AG04449 (cell line): ENCODE measurements around the gene NOD2.
A peak's percentile ranks its signal among the peaks of the same experiment; 100 is the strongest.

Experiments
- CTCF ChIA-PET: fragments of 350-600 bp; formaldehyde crosslinking; extraction: SDS; loops from one replicate; lab custom pipeline; 2021; ENCODE audit warnings: antibody characterized with exemption; lab: Yijun Ruan, JAX
- POLR2A ChIA-PET: fragments of 400-600, 350-600 bp; formaldehyde crosslinking; extraction: SDS; loops from one replicate; lab custom pipeline; 2020; ENCODE audit warnings: antibody characterized with exemption, inconsistent platforms; lab: Yijun Ruan, JAX
- DNase-seq: peaks from one replicate; pipeline ENCODE4 v3.0.0-alpha.2; 2010; ENCODE audit warnings: low read depth, low spot score
- H3K4me3 ChIP-seq: 2 replicates; pipeline ENCODE4 v1.5.1; 2011; ENCODE audit warnings: low read depth, mild to moderate bottlenecking, control low read depth, low read length
- TF ChIP-seq, protein P1 (sequence below): IDR thresholded peaks from one replicate; pipeline ENCODE4 v1.5.1; 2011; ENCODE audit warnings: mild to moderate bottlenecking, moderate library complexity, low read length, control low read depth, inconsistent platforms; ENCODE audit not compliant: insufficient read depth; ENCODE audit errors: missing control alignments

The NOD2 gene

DNA sequence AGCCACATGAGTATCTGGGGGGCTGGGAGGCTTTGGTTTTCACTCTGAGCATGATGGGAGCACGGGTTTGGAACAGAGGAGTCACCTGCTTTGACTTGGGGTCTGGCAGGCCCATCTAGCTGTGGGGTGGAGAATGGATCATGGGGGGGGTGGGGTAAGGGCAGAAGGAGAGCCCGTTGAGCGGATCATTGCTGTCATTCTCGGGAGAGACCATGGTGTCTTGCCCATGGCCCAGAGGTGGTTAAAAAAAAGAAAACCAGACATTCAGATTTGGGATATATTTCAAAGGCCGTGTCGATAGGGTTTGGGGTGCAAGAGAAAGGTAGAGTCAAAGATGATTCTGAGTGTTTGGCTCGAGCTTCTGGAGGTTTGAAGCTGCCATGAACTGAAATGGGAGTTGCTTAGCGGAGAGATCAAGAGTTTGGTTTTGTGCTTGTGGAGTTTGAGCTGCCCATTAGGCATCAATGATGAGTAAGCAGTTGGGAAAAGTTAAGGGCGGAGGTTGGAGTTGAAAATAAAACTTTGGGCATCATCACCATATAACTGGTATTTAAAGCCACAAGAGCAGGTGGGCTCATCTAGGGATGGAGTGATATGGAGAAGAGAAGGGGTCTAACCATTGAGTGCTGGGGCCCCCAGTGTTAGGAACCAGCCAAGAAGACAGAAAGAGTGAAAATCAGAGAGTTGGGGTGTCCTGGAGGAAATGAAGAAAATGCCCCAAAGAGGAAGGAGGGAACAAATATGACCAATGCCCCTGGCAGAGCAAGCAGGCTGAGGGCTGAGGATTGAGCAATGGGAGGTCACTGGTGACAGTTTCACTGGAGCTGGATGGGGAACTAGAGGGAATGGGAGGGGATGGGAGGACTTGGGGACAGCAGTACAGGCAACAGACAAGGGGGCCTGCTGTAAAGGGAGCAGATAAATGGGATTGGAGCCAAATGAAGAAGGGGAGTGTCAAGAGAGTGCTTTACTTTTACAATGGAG is 1.9 kb downstream of the NOD2 start:
- ChIA-PET POLR2A (no interaction called here), CTCF (interaction anchor here (0.7 to 1.3 kb wide), 4 partner anchors 18 to 144 kb away, joined by 3 read pairs; no protein-coding TSS in a partner anchor)
- TF ChIP-seq, protein P1, sequence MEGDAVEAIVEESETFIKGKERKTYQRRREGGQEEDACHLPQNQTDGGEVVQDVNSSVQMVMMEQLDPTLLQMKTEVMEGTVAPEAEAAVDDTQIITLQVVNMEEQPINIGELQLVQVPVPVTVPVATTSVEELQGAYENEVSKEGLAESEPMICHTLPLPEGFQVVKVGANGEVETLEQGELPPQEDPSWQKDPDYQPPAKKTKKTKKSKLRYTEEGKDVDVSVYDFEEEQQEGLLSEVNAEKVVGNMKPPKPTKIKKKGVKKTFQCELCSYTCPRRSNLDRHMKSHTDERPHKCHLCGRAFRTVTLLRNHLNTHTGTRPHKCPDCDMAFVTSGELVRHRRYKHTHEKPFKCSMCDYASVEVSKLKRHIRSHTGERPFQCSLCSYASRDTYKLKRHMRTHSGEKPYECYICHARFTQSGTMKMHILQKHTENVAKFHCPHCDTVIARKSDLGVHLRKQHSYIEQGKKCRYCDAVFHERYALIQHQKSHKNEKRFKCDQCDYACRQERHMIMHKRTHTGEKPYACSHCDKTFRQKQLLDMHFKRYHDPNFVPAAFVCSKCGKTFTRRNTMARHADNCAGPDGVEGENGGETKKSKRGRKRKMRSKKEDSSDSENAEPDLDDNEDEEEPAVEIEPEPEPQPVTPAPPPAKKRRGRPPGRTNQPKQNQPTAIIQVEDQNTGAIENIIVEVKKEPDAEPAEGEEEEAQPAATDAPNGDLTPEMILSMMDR, result no peak
- DNase-seq, result no peak
- no peak overlapping the region for H3K4me3 ChIP-seq

DNA sequence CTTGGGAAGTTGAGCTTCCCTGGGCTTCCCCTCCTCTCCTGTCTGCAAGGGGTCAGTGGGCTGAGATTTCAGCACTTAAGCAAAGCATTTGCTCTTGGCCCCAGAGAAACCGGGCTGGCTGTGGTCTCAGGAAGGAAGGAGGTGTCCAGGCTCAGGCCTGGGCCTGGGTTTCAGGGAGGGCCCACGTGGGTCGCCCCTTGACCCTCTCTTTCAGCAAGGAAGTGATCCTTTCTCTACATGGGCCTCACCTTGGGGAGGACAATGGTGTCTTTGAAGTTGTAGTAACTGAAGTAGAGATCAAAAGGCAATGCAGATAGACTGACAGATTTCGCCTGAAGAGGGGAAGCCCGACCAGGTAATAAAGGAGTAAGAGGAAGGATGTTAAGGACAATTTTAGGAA is 2.7 kb downstream of the NOD2 start:
- TF ChIP-seq, protein P1, result no peak
- CTCF ChIA-PET, result no interaction called here
- POLR2A ChIA-PET, result no interaction called here
- no peak overlapping the region for H3K4me3 ChIP-seq
- no peak for DNase-seq

DNA sequence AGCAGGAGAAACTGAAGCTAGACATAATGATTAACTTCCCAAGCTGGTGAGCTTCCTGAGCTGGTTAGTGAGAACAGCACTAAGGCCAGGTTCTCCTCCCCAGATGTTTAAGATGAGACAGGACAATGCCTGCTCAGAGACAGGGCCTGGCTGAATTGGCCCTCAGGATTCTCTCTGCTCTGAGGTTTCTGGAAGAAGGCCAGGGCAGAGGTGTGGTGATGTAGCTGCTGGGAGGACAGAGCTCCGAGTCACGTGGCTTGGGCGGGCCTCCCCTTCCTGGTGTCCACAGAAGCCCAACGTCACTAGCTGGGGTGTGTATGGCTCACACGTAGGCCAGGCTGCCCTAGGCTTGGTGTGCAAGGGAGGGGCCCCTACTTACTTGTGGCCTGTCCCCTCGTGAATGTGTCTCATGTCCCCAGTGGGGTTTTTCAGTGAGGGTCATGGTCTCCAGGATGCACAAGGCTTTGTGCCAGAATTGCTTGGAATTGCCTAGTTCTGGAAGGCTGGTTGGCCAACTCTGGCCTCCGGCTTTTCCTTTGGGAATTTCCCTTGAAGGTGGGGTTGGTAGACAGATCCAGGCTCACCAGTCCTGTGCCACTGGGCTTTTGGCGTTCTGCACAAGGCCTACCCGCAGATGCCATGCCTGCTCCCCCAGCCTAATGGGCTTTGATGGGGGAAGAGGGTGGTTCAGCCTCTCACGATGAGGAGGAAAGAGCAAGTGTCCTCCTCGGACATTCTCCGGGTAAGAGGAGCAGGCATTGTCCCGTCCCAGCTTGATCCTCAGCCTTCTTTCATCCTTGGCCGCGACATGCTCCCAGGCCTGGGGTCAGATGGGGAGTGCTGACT is 3.4 kb downstream of the NOD2 start:
- no peak for DNase-seq
- H3K4me3 ChIP-seq, result no peak overlapping the region
- CTCF ChIA-PET, result interaction anchor here (2.6 kb wide), 1 partner anchor 31 kb away, joined by 8 read pairs; no protein-coding TSS in a partner anchor
- TF ChIP-seq, protein P1, result no peak
- POLR2A ChIA-PET, result no interaction called here

DNA sequence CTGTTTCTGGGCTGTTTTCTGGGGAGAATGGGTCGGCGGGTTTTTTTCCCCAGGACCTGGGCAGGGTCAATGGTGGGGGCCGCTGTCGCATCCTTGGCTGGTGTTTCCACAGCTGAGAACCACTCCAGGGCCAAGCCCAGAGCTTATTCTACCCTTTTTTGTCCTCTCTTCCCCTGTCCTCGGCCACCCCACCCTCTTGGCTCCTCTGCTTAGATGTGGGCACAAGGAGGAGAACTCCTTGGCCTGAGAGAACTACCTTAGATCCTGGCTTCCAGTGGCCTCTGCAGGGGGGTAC is 4.0 kb downstream of the NOD2 start:
- CTCF ChIA-PET, result interaction anchor here (1.7 to 2.6 kb wide), 2 partner anchors 32 to 109 kb away, joined by 4 to 8 read pairs; no protein-coding TSS in a partner anchor
- H3K4me3 ChIP-seq, result no peak overlapping the region

DNA sequence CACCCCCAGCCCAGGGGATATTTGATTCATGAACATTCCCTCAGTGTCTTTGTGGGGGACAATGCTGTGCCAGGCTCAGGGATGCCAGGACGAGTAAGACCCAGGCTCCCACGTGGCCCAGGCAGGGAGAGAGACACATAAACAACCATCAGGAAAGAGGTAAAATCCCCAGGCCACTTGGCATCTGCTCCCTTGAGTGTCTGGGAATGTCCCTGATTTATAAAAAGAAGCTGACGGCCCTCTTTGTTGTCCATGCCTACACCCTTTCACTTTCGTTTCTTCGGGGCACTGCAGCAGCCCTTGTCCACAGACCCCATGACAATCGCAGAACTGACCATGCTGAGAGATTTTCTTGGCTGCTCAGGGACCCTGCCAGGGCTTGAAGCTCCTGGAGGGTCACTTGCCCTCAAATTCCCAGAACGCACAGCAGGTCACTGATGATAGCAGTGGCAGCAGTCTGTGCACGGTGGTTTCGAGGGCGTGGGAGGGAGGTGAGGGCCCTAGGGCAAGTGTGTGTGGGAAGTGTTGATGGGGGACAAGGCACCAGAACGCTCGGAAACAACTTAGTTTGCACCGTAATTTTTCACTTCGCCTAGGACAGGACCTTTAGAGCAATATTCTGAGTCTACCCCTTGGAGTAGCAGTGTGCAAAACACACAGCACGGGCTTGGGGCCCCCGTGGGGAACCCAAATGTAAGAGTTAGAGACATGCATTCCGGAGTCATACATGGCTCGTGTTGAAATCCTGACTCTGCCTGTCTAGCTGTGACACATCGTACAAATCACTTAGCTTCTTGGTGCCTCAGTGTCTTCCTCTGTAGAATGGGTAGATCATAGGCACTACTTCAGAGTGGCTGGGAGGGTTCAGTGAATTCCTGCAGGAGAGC is 4.7 kb downstream of the NOD2 start:
- DNase-seq, result no peak
- POLR2A ChIA-PET, result no interaction called here
- H3K4me3 ChIP-seq, result peak overlapping the region; percentile 27
- TF ChIP-seq, protein P1, result no peak
- CTCF ChIA-PET, result interaction anchor here (1.7 to 2.6 kb wide), 2 partner anchors 33 to 109 kb away, joined by 4 to 8 read pairs; no protein-coding TSS in a partner anchor

More for the DNA sequence above, 4.0 kb downstream of the NOD2 start:
- TF ChIP-seq, protein P1, result no peak
- DNase-seq, result no peak
- POLR2A ChIA-PET, result no interaction called here
